AG09309 (cell line): ENCODE measurements around the gene RIMS3.

Source experiments
- DNase-seq: peaks from one replicate; pipeline ENCODE4 v3.0.0-alpha.2; 2010; ENCODE audit warnings: low read depth
- H3K4me3 ChIP-seq: 2 replicates; pipeline ENCODE4 v1.5.1; 2011; ENCODE audit warnings: mild to moderate bottlenecking, low read depth, low read length, moderate library complexity; ENCODE audit not compliant: control insufficient read depth
- CTCF ChIP-seq: IDR thresholded peaks from 2 replicates; pipeline ENCODE4 v1.5.1; 2011; ENCODE audit warnings: mild to moderate bottlenecking, low read depth, low read length, inconsistent platforms; ENCODE audit not compliant: insufficient read depth, control insufficient read depth; ENCODE audit errors: missing control alignments

The RIMS3 gene

GRCh38 chr1:40663324-40664166, 1.9 kb downstream of the RIMS3 start:
- H3K4me3 ChIP-seq, result no peak overlapping the region
- no peak for DNase-seq
- TF ChIP-seq CTCF, result no peak

- DNase-seq, result no peak
- TF ChIP-seq CTCF, result no peak
- H3K4me3 ChIP-seq, result no peak overlapping the region
Observed at GRCh38 chr1:40662864-40663263, 2.6 kb downstream of the RIMS3 start.

- DNase-seq, result no peak
- no peak overlapping the region for H3K4me3 ChIP-seq
- TF ChIP-seq CTCF, result no peak
Observed at GRCh38 chr1:40662151-40662550, 3.3 kb downstream of the RIMS3 start.

- H3K4me3 ChIP-seq, result no peak overlapping the region
- DNase-seq, result no peak
- no peak for TF ChIP-seq CTCF
Observed at GRCh38 chr1:40661678-40662077, 3.8 kb downstream of the RIMS3 start.

- no peak for DNase-seq
- no peak for TF ChIP-seq CTCF
- no peak overlapping the region for H3K4me3 ChIP-seq
Observed at GRCh38 chr1:40659649-40659947, 5.9 kb downstream of the RIMS3 start.

- H3K4me3 ChIP-seq, result no peak overlapping the region
- no peak for TF ChIP-seq CTCF
- no peak for DNase-seq
Observed at GRCh38 chr1:40658751-40659648, 6.5 kb downstream of the RIMS3 start.
